Glutamatergic neuron (in vitro differentiated cells): ENCODE data around the gene ITGA1. TPM values are rescaled to one million over a fixed set of nuclear protein-coding genes. Genes with fewer than 3 reads are reported as not detected.
A peak's percentile ranks its signal among the peaks of the same experiment; 100 is the strongest.

Experiments used
- DNase-seq: peaks from one replicate; pipeline ENCODE4 v3.0.0; 2022
- H3K27ac Mint-ChIP-seq: one replicate; pipeline ENCODE4 v1.8.0; 2020; ENCODE audit warnings: mild to moderate bottlenecking, mixed read lengths, inconsistent platforms; ENCODE audit not compliant: unreplicated experiment
- H3K27me3 Mint-ChIP-seq: one replicate; pipeline ENCODE4 v1.8.0; 2020; ENCODE audit warnings: mild to moderate bottlenecking, moderate library complexity, mixed read lengths, inconsistent platforms; ENCODE audit not compliant: unreplicated experiment
- H3K36me3 Mint-ChIP-seq: one replicate; pipeline ENCODE4 v1.8.0; 2020; ENCODE audit warnings: mild to moderate bottlenecking, mixed read lengths, inconsistent platforms; ENCODE audit not compliant: unreplicated experiment
- H3K4me1 Mint-ChIP-seq: one replicate; pipeline ENCODE4 v1.8.0; 2020; ENCODE audit warnings: mild to moderate bottlenecking, low read depth, mixed read lengths, inconsistent platforms; ENCODE audit not compliant: unreplicated experiment
- H3K4me3 Mint-ChIP-seq: one replicate; pipeline ENCODE4 v1.8.0; 2020; ENCODE audit warnings: mild to moderate bottlenecking, mixed read lengths, inconsistent platforms; ENCODE audit not compliant: unreplicated experiment
- H3K9me3 Mint-ChIP-seq: one replicate; pipeline ENCODE4 v1.8.0; 2020; ENCODE audit warnings: mild to moderate bottlenecking, moderate library complexity, mixed read lengths, inconsistent platforms; ENCODE audit not compliant: unreplicated experiment
- total RNA-seq: library from RNA; stranded (reverse); fragmentation: NEBNext Ultra II Directional; extraction: Animal tissue kit (Norgen Biotek cat#: 25700); gene quantifications from one replicate; pipeline ENCODE4 v1.2.1, GENCODE V29; 2021; ENCODE audit not compliant: unreplicated experiment
- TF ChIP-seq, protein P1 (sequence below): fragments of 200-600 bp; sonication (generic); IDR thresholded peaks from one replicate; pipeline ENCODE4 v1.5.0; 2021; ENCODE audit not compliant: partially characterized antibody, unreplicated experiment

ITGA1 gene
- total RNA-seq, 1 donor from 2014 or later: 0.96 TPM

DNA sequence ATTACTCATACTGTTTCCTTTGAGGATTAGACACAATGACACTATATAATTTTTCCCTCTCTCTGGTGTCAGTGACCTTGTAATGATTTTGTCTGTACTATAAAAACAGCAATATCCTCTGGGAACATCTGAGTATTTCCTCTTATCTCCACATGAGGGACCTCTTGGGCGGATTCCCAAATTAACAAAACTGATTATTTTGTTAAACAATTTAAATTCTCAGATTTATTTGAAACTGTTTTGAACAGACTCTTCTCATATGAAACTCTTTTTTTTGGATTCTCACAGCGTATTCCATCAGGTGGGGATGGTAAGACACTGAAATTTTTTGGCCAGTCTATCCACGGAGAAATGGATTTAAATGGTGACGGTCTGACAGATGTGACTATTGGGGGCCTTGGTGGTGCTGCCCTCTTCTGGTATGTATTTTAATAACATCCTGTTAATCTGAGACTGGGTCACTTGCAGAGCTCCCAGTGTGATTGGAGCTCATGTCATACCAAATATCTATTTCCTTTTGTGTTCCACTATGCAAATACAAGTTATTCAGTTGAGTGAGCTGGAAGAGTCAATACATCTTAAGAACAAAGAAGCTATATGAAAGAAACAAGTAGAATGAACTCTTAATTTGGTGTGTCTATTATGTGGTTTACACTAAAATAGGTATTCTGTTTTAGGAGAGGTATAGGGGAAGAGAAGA, 127.6 kb downstream of the ITGA1 start:
- Mint-ChIP-seq H3K27me3 (no peaks in the 10 kb centered on the region), H3K4me3 (peak overlapping the region; percentile 84), H3K4me1 (no peaks in the 10 kb centered on the region), H3K36me3 (no peaks in the 10 kb centered on the region), H3K27ac (no peak overlapping the region), H3K9me3 (no peaks in the 10 kb centered on the region)
- TF ChIP-seq, protein P1, sequence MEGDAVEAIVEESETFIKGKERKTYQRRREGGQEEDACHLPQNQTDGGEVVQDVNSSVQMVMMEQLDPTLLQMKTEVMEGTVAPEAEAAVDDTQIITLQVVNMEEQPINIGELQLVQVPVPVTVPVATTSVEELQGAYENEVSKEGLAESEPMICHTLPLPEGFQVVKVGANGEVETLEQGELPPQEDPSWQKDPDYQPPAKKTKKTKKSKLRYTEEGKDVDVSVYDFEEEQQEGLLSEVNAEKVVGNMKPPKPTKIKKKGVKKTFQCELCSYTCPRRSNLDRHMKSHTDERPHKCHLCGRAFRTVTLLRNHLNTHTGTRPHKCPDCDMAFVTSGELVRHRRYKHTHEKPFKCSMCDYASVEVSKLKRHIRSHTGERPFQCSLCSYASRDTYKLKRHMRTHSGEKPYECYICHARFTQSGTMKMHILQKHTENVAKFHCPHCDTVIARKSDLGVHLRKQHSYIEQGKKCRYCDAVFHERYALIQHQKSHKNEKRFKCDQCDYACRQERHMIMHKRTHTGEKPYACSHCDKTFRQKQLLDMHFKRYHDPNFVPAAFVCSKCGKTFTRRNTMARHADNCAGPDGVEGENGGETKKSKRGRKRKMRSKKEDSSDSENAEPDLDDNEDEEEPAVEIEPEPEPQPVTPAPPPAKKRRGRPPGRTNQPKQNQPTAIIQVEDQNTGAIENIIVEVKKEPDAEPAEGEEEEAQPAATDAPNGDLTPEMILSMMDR: peak; percentile 90
- DNase-seq: no peak

DNA sequence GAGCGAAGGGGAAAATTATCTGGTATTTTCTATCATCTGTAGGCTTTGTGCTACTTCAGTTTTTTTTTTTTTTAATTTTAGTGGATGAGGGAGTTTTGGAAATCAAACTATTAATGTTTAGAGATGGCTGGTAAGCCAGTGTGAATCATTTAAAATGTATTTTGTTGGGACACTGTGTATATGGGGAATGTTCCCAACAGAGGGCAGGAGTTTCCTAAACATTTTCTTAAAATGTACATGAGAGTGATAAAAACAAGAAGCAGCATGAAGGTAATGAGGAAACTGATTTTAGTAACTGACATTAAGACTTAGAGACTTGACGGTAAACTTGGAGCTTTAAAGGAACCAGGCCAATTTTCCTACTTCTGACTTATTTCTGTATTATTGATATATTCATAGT, 133.2 kb downstream of the ITGA1 start:
- DNase-seq: no peak
- H3K36me3 Mint-ChIP-seq: no peaks in the 10 kb centered on the region
- H3K4me1 Mint-ChIP-seq: no peaks in the 10 kb centered on the region
- H3K9me3 Mint-ChIP-seq: peaks cover 1% of the 10 kb centered on the region
- H3K27ac Mint-ChIP-seq: no peak overlapping the region
- no peak overlapping the region for H3K4me3 Mint-ChIP-seq
- no peaks in the 10 kb centered on the region for H3K27me3 Mint-ChIP-seq
- TF ChIP-seq, protein P1: no peak

DNA sequence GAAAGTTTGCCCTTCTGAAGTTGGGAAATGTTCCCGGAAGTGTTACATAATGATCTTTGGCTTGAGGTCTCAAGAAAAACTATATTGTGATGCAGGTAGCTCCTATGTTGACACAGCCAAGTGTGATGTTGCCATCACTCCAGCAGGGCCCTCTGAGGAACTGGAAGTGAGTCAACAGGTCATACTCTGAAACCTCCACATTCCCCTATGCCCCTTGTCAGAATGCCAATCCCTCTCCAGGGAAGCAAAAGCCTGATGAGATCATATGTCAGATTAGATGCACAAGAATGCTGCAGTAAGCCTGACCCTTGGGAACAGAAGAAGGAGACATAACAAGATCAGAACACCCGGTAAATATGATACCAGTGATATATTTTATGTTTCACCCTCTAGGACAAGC, 134.7 kb downstream of the ITGA1 start:
- Mint-ChIP-seq H3K9me3 (peaks cover 1% of the 10 kb centered on the region), H3K27ac (no peak overlapping the region), H3K27me3 (no peaks in the 10 kb centered on the region), H3K4me3 (no peak overlapping the region), H3K36me3 (no peaks in the 10 kb centered on the region), H3K4me1 (no peaks in the 10 kb centered on the region)
- DNase-seq: no peak
- TF ChIP-seq, protein P1: no peak

DNA sequence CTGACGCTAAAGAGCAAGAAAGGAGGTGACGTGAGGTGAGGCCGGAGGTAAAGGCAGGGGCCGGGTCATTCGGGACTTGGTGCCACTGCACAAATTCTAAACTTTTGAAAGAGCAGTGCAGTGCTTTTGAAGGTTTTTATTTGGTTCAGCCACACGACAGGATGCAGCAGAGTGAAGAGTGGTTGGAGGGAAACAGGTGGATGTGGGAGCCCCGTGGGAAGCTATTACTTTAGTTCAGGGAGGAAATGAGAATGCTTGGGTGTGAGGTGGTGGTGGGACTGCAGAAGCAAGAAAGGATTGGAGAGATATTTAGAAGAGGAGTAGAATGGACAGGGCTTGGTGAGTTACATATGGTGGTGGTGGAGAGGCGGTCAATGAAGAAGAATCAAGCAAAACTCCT, 136.7 kb downstream of the ITGA1 start:
- TF ChIP-seq, protein P1: no peak
- no peaks in the 10 kb centered on the region for H3K36me3 Mint-ChIP-seq
- H3K27me3 Mint-ChIP-seq: no peaks in the 10 kb centered on the region
- no peak overlapping the region for H3K27ac Mint-ChIP-seq
- peaks cover 1% of the 10 kb centered on the region for H3K9me3 Mint-ChIP-seq
- H3K4me3 Mint-ChIP-seq: no peak overlapping the region
- no peak for DNase-seq
- H3K4me1 Mint-ChIP-seq: no peaks in the 10 kb centered on the region

DNA sequence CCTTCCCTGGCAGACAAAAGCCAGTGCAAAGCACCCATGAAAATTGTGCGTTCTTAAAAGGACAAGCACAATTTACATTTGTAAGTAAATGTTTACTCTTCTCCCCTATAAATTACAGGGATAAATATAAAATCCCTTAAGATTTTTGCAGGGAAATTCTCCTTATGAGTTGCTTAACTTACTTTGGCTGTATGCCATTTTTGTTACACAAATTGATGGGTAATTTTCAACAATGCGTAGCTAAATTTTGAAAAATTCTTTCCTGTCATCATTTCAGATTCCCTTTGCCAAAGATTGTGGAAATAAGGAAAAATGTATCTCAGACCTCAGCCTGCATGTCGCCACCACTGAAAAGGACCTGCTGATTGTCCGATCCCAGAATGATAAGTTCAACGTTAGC, 137.3 kb downstream of the ITGA1 start:
- H3K36me3 Mint-ChIP-seq: no peaks in the 10 kb centered on the region
- no peaks in the 10 kb centered on the region for H3K27me3 Mint-ChIP-seq
- no peak overlapping the region for H3K27ac Mint-ChIP-seq
- H3K4me3 Mint-ChIP-seq: no peak overlapping the region
- H3K4me1 Mint-ChIP-seq: no peaks in the 10 kb centered on the region
- H3K9me3 Mint-ChIP-seq: peaks cover 1% of the 10 kb centered on the region
- TF ChIP-seq, protein P1: no peak
- DNase-seq: no peak
